Effector memory CD4-positive, alpha-beta T cell (primary cell): ENCODE data around the gene THEMIS.

ENCODE experiments used
- DNase-seq, 3 donors: peaks; one replicate each; pipeline ENCODE4 v3.0.0-alpha.2; 2020
- H3K27ac ChIP-seq: 2 replicates; pipeline ENCODE4 v1.7.0; 2013; ENCODE audit warnings: mild to moderate bottlenecking, low read length, moderate library complexity; ENCODE audit not compliant: insufficient read depth, poor library complexity, severe bottlenecking
- H3K27me3 ChIP-seq: replicated peaks from 2 replicates; pipeline ENCODE4 v1.7.0; 2013; ENCODE audit warnings: mild to moderate bottlenecking, low read length; ENCODE audit not compliant: insufficient read depth, control insufficient read depth, poor library complexity, severe bottlenecking
- H3K36me3 ChIP-seq: 2 replicates; pipeline ENCODE4 v1.7.0; 2013; ENCODE audit warnings: mild to moderate bottlenecking, low read length, moderate library complexity; ENCODE audit not compliant: control insufficient read depth, insufficient read depth
- H3K4me1 ChIP-seq: 2 replicates; pipeline ENCODE4 v1.7.0; 2013; ENCODE audit warnings: low read length, mild to moderate bottlenecking; ENCODE audit not compliant: control insufficient read depth, insufficient read depth, poor library complexity, severe bottlenecking
- H3K4me3 ChIP-seq: 2 replicates; pipeline ENCODE4 v1.7.0; 2013; ENCODE audit warnings: low read length, low read depth, mild to moderate bottlenecking; ENCODE audit not compliant: insufficient read depth, poor library complexity, severe bottlenecking
- H3K9me3 ChIP-seq: 2 replicates; pipeline ENCODE4 v1.7.0; 2013; ENCODE audit warnings: mild to moderate bottlenecking, low read length, moderate library complexity; ENCODE audit not compliant: control insufficient read depth

THEMIS gene

DNA sequence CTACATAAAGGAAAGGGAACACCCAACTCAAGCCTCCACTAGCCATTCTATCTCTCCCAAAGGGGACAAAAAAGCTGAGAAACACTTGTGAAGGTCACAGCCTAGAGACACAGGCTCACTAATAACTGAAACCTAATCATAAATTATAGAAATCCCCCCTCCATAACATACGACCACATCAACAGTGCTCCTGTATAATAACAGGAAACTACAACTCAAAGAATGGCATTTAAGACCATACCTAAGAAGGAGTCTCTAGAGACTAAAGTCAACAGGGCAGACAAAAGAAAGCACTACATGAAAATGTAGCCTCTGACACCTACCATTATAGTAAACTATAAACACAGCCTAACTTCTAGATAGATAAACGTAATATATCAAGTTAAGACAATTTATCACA lies 82.7 kb downstream of the THEMIS start:
- H3K9me3 ChIP-seq = no peaks in the 10 kb centered on the region
- peaks cover 19% of the 10 kb centered on the region for H3K4me1 ChIP-seq
- no peak overlapping the region for H3K4me3 ChIP-seq
- no peaks in the 10 kb centered on the region for H3K27me3 ChIP-seq
- H3K36me3 ChIP-seq = peaks cover 4% of the 10 kb centered on the region
- no peak for DNase-seq
- H3K27ac ChIP-seq = no peak overlapping the region

DNA sequence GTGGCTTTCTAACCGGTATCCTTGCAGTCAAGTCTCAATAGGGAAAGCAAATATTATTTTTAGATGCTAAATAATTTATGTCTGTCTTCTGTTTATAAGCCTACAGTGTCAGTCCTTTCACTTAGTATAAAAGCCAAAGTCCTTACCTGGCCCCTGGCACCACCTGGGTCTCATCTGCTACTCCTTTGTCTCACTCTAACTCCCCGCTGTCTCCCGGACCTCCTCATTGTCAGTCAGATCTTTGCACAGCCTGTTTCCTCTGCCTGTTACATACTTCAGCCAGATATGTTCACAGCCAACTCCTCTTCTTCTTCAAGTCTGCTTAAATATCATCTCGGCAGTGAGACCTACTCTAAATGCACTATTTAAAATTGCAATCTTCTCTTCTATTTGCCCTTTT lies 84.2 kb downstream of the THEMIS start:
- Histone ChIP-seq H3K4me3 (no peak overlapping the region), H3K9me3 (no peaks in the 10 kb centered on the region), H3K4me1 (peaks cover 16% of the 10 kb centered on the region), H3K36me3 (peaks cover 10% of the 10 kb centered on the region), H3K27ac (no peak overlapping the region), H3K27me3 (no peaks in the 10 kb centered on the region)
- DNase-seq = no peak

- Histone ChIP-seq H3K27me3 (no peaks in the 10 kb centered on the region), H3K36me3 (peaks cover 16% of the 10 kb centered on the region), H3K4me3 (no peak overlapping the region), H3K4me1 (peaks cover 20% of the 10 kb centered on the region), H3K9me3 (no peaks in the 10 kb centered on the region), H3K27ac (no peak overlapping the region)
- DNase-seq = no peak
These were observed 87.2 kb downstream of the THEMIS start for GRCh38 chr6:127813699-127814027.

DNA sequence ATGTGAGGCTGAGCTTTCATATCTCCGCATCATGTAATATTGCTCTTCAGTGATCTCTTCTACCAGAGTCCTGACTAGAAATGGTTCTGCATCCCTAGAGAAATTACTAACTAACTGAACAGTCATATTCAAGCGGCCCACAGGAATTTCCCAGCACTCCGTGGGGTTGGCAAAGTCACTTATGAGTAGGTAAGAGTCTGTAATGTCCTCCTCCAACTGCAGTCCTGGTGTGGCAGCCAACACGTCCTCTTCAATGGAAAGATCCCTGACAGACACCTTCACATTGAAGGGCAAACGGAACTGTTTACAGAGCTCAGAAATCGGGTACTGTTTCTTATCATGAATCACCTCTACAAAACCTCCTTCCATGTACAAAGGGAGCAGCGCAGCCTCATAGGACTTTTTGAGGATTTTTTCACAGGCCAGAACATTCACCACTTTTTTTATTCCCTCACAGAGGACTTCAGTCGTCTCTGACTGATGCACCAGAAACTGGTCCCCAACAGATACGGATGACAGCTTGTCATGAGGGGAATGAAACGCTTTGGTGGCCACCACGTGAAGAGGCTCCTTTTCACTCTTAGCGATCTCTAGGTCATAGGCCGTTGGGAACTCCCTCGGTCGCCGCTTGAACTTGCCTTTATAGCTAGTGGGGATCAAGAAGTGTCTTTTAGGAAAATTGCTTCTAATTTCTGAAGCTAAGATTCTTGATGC lies 87.7 kb downstream of the THEMIS start:
- Histone ChIP-seq H3K36me3 (peaks cover 16% of the 10 kb centered on the region), H3K27me3 (no peaks in the 10 kb centered on the region), H3K4me3 (no peak overlapping the region), H3K4me1 (peaks cover 20% of the 10 kb centered on the region), H3K27ac (no peak overlapping the region), H3K9me3 (no peaks in the 10 kb centered on the region)
- no peak for DNase-seq

- H3K27me3 ChIP-seq = no peaks in the 10 kb centered on the region
- H3K4me1 ChIP-seq = peaks cover 10% of the 10 kb centered on the region
- no peak overlapping the region for H3K4me3 ChIP-seq
- no peaks in the 10 kb centered on the region for H3K9me3 ChIP-seq
- no peak for DNase-seq
- no peak overlapping the region for H3K27ac ChIP-seq
- H3K36me3 ChIP-seq = peaks cover 16% of the 10 kb centered on the region
These were observed 88.8 kb downstream of the THEMIS start for GRCh38 chr6:127811900-127812570.

DNA sequence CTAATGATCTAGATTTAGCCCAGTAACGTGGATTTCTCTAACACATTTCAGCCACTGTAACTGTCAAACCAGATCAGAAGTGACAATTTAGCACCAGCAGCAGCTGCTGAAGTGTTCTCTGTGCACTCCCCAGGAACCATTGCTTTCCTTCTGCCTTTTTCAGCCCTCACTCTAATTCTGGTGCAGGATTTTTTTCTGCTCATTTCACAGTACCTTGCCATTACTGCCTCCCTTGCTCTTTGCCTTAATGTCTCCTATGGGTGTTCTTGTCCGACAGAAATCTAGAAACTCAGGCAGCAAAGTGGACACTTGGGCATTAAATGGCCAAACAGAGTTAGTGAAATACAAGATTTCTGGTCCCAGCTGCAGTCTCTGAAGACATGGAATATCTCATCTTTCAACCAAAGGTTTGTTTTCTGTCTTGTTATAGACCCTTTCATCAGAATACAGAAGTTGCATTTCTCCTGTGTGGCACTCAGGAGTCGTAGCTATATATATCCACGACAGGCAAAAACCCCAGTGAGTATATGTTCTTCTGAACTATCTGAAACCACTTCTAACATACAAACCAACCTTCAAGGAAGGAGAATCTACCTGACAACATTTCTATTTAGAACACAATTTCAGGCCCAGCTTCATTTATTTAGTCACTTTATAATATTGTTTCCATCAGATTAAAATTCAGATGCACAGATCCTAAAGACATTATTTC lies 92.9 kb downstream of the THEMIS start:
- Histone ChIP-seq H3K4me1 (peaks cover 4% of the 10 kb centered on the region), H3K36me3 (peaks cover 17% of the 10 kb centered on the region), H3K9me3 (no peaks in the 10 kb centered on the region), H3K4me3 (no peak overlapping the region), H3K27me3 (no peaks in the 10 kb centered on the region), H3K27ac (no peak overlapping the region)
- no peak for DNase-seq

- Histone ChIP-seq H3K27me3 (no peaks in the 10 kb centered on the region), H3K4me1 (peaks cover 18% of the 10 kb centered on the region), H3K4me3 (no peak overlapping the region), H3K36me3 (no peaks in the 10 kb centered on the region), H3K9me3 (no peaks in the 10 kb centered on the region), H3K27ac (no peak overlapping the region)
- no peak for DNase-seq
These were observed 104.1 kb downstream of the THEMIS start for GRCh38 chr6:127796713-127797112.

DNA sequence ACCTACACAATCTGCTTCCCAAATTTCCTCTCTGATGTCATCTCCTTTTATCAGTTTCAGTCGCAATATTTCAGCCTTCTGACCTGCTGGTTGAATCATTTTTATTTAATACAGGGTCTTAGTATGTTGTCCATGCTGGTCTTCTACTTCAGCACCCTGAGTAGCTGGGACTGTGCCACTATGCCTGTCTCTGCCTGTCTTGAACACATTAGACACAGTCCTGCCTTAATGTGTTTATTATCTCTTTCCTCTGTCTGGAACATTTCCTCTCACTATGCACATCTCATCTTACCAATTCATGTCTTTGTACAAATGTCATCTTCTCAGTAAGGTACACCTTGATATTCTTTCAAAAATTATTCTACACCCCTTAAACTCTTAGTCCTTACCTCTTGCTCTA lies 106.5 kb downstream of the THEMIS start:
- no peak for DNase-seq
- peaks cover 22% of the 10 kb centered on the region for H3K4me1 ChIP-seq
- no peaks in the 10 kb centered on the region for H3K27me3 ChIP-seq
- no peak overlapping the region for H3K27ac ChIP-seq
- H3K4me3 ChIP-seq = no peak overlapping the region
- H3K9me3 ChIP-seq = no peaks in the 10 kb centered on the region
- H3K36me3 ChIP-seq = no peaks in the 10 kb centered on the region

DNA sequence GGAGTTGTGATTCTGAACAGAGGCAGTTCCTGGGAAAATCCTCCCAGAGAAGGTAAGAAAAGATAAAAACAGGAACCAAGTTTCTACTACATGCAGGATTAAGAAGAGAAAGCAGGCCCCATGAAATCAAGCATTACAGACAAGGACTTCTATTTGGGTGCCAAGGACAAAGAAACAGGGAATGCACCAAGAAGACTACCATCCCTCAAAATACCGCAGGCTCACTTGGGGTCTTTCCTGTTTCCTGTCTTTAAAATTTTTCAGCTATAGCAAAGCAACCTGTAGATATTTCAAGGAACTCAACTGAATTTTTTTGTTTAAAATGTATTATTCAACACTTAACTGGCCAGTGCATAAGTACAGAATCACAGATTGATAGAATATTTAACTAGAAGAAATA lies 107.5 kb downstream of the THEMIS start:
- Histone ChIP-seq H3K27me3 (no peaks in the 10 kb centered on the region), H3K9me3 (no peaks in the 10 kb centered on the region), H3K4me3 (no peak overlapping the region), H3K27ac (no peak overlapping the region), H3K4me1 (peaks cover 22% of the 10 kb centered on the region), H3K36me3 (no peaks in the 10 kb centered on the region)
- no peak for DNase-seq

GRCh38 chr6:127792616-127793015 lies 108.2 kb downstream of the THEMIS start:
- H3K27ac ChIP-seq = no peak overlapping the region
- DNase-seq = no peak
- H3K36me3 ChIP-seq = no peaks in the 10 kb centered on the region
- no peaks in the 10 kb centered on the region for H3K27me3 ChIP-seq
- peaks cover 22% of the 10 kb centered on the region for H3K4me1 ChIP-seq
- no peaks in the 10 kb centered on the region for H3K9me3 ChIP-seq
- no peak overlapping the region for H3K4me3 ChIP-seq
